Gastrocnemius medialis (tissue), 4 donors: ENCODE data around the gene NR1H4. TPM values are rescaled to one million over a fixed set of nuclear protein-coding genes. Genes with fewer than 3 reads are reported as not detected.

Experiments used
- ATAC-seq, 2 donors: fragments of 150-250 bp; one replicate each; pipeline ENCODE4 v1.9.1; 2016
- DNase-seq, 2 donors: peaks; one replicate each; pipeline ENCODE4 v3.0.0-alpha.2; 2019
- H3K27ac ChIP-seq, 4 donors: fragments of 200-600 bp; sonication (generic); 1 replicate in 1 of 4; 2 replicates in 3 of 4; pipeline ENCODE4 v1.5.1; 2016 to 2018; ENCODE audit warnings: mild to moderate bottlenecking in 2 of 4, moderate library complexity in 1 of 4
- H3K27me3 ChIP-seq, 3 donors: fragments of 200-600 bp; sonication (generic) in 2 of 3; 1 replicate in 1 of 3; 2 replicates in 2 of 3; pipeline versions ENCODE4 v1.5.1 to v1.6.0; 2016 to 2019; ENCODE audit warnings: mild to moderate bottlenecking in 1 of 3, moderate library complexity in 1 of 3
- H3K36me3 ChIP-seq, 2 donors: fragments of 200-600 bp; sonication (generic) in 1 of 2; one replicate each; pipeline ENCODE4 v1.5.1; 2017 to 2018
- H3K4me1 ChIP-seq, 2 donors: fragments of 200-600 bp; sonication (generic) in 1 of 2; one replicate each; pipeline ENCODE4 v1.5.1; 2016 to 2017; ENCODE audit warnings: mild to moderate bottlenecking in 2 of 2
- H3K4me3 ChIP-seq, 4 donors: fragments of 200-600 bp; sonication (generic) in 3 of 4; 1 replicate in 1 of 4; 2 replicates in 3 of 4; pipeline ENCODE4 v1.5.1; 2016 to 2019; ENCODE audit warnings: mild to moderate bottlenecking in 2 of 4
- H3K9me3 ChIP-seq, 3 donors: fragments of 200-600 bp; sonication (generic) in 2 of 3; 1 replicate in 1 of 3; 2 replicates in 2 of 3; pipeline ENCODE4 v1.5.1; 2016 to 2019
- CTCF ChIP-seq, 5 experiments: fragments of 450-650 bp in 3 of 5; fragments of 200-600 bp in 2 of 5; sonication (generic) in 2 of 5; IDR thresholded peaks in 4 of 5; conservative IDR thresholded peaks in 1 of 5; 1 replicate in 4 of 5; 2 replicates in 1 of 5; pipeline ENCODE4 v1.5.1; 2016 to 2019; ENCODE audit warnings: antibody characterized with exemption in 5 of 5, mild to moderate bottlenecking in 3 of 5, moderate library complexity in 3 of 5
- POLR2A ChIP-seq, 2 donors: fragments of 450-650 bp; IDR thresholded peaks; one replicate each; pipeline ENCODE4 v1.6.1; 2017; ENCODE audit warnings: antibody characterized with exemption in 2 of 2, mild to moderate bottlenecking in 2 of 2, moderate library complexity in 2 of 2
- in situ Hi-C, 4 donors: fragments of 200-750 bp; cut with MboI; loops; one replicate each; pipeline versions ENCODE4 v1.15.0 to v1.8.0; 2017; ENCODE audit warnings: low sequenced_read_pairs in 4 of 4
- intact Hi-C: fragments of 100-400 bp; cut with DNase I; formaldehyde crosslinking; loops from one replicate; pipeline ENCODE4 v1.15.1; 2023; ENCODE audit warnings: low total_unique reads
- total RNA-seq, 4 donors: library from RNA; depleted of rRNA; stranded (reverse); fragments of >200 nt; gene quantifications; one replicate each; pipeline versions ENCODE4 v1.1.0 to v1.2.3, GENCODE V29; 2016

Gene NR1H4
- total RNA-seq, 4 donors from 2014 or later: 0.20 TPM; not detected in 3

- H3K27ac ChIP-seq: no peak overlapping the region
- no peaks in the 10 kb centered on the region for H3K36me3 ChIP-seq
- no peak for DNase-seq
- ATAC-seq: no peak
- TF ChIP-seq CTCF (IDR thresholded peaks at IDR 0.05 in 4 of 5, conservative IDR thresholded peaks at IDR 0.05 in 1 of 5) (no peak), POLR2A (IDR thresholded peaks at IDR 0.05) (no peak)
- in situ Hi-C loops (no loop called here), intact Hi-C loops (no loop called here)
- no peaks in the 10 kb centered on the region for H3K9me3 ChIP-seq
- H3K4me1 ChIP-seq: no peaks in the 10 kb centered on the region
- no peaks in the 10 kb centered on the region for H3K27me3 ChIP-seq
- H3K4me3 ChIP-seq: no peak overlapping the region
These were observed 54.9 kb downstream of the NR1H4 start for GRCh38 chr12:100528471-100529127.

- in situ Hi-C loops (no loop called here), intact Hi-C loops (no loop called here)
These were observed 56.2 kb downstream of the NR1H4 start for GRCh38 chr12:100529756-100530350.

GRCh38 chr12:100533376-100533775 is 59.7 kb downstream of the NR1H4 start:
- ATAC-seq: no peak
- intact Hi-C loops (no loop called here), in situ Hi-C loops (no loop called here)

More at GRCh38 chr12:100529756-100530350, 56.2 kb downstream of the NR1H4 start:
- H3K27me3 ChIP-seq: no peaks in the 10 kb centered on the region
- H3K36me3 ChIP-seq: no peaks in the 10 kb centered on the region
- TF ChIP-seq CTCF (IDR thresholded peaks at IDR 0.05 in 4 of 5, conservative IDR thresholded peaks at IDR 0.05 in 1 of 5): no peak
- TF ChIP-seq POLR2A (IDR thresholded peaks at IDR 0.05): no peak
- ATAC-seq (no peak), DNase-seq (no peak)
- no peak overlapping the region for H3K27ac ChIP-seq
- no peak overlapping the region for H3K4me3 ChIP-seq
- no peaks in the 10 kb centered on the region for H3K9me3 ChIP-seq
- H3K4me1 ChIP-seq: no peaks in the 10 kb centered on the region

GRCh38 chr12:100534625-100535227 is 61.1 kb downstream of the NR1H4 start:
- no peak for DNase-seq
- H3K9me3 ChIP-seq: no peaks in the 10 kb centered on the region
- no peak for TF ChIP-seq POLR2A (IDR thresholded peaks at IDR 0.05)
- in situ Hi-C loops: no loop called here
- H3K36me3 ChIP-seq: no peaks in the 10 kb centered on the region
- no peak overlapping the region for H3K27ac ChIP-seq
- no peaks in the 10 kb centered on the region for H3K4me1 ChIP-seq
- intact Hi-C loops: no loop called here
- ATAC-seq: no peak
- H3K4me3 ChIP-seq: no peak overlapping the region
- no peaks in the 10 kb centered on the region for H3K27me3 ChIP-seq

More at GRCh38 chr12:100533376-100533775, 59.7 kb downstream of the NR1H4 start:
- DNase-seq: no peak
- H3K27me3 ChIP-seq: no peaks in the 10 kb centered on the region
- no peaks in the 10 kb centered on the region for H3K9me3 ChIP-seq
- no peaks in the 10 kb centered on the region for H3K4me1 ChIP-seq
- H3K27ac ChIP-seq: no peak overlapping the region
- no peaks in the 10 kb centered on the region for H3K36me3 ChIP-seq
- no peak overlapping the region for H3K4me3 ChIP-seq
- TF ChIP-seq POLR2A (IDR thresholded peaks at IDR 0.05): no peak
- TF ChIP-seq CTCF (IDR thresholded peaks at IDR 0.05 in 4 of 5, conservative IDR thresholded peaks at IDR 0.05 in 1 of 5): no peak

- in situ Hi-C loops: no loop called here
- TF ChIP-seq CTCF (IDR thresholded peaks at IDR 0.05 in 4 of 5, conservative IDR thresholded peaks at IDR 0.05 in 1 of 5) (no peak), POLR2A (IDR thresholded peaks at IDR 0.05) (no peak)
- Histone ChIP-seq H3K27me3 (no peaks in the 10 kb centered on the region), H3K4me1 (no peaks in the 10 kb centered on the region), H3K27ac (no peak overlapping the region), H3K9me3 (no peaks in the 10 kb centered on the region), H3K4me3 (no peak overlapping the region), H3K36me3 (no peaks in the 10 kb centered on the region)
- ATAC-seq (no peak), DNase-seq (no peak)
- intact Hi-C loops: no loop called here
These were observed 65.5 kb downstream of the NR1H4 start for GRCh38 chr12:100539202-100539601.
